GM21515 (cell line): Measurements from ENCODE around the gene MUC20.
"Not testable (repeated sequence)": the region's sequence is repeated elsewhere in the genome, so short reads cannot be mapped to it uniquely, and the experiment has no call there.

Experiments
- ATAC-seq: cut with Tn5 transposase; IDR thresholded peaks from one replicate; pipeline ENCODE4 v1.9.1; 2021; ENCODE audit not compliant: unreplicated experiment

MUC20 gene

GRCh38 chr3:195770081-195770840 lies 49.5 kb downstream of the MUC20 start:
- no peak for ATAC-seq

- ATAC-seq: not testable (repeated sequence)
These were observed 50.3 kb downstream of the MUC20 start for GRCh38 chr3:195770841-195771645.

DNA sequence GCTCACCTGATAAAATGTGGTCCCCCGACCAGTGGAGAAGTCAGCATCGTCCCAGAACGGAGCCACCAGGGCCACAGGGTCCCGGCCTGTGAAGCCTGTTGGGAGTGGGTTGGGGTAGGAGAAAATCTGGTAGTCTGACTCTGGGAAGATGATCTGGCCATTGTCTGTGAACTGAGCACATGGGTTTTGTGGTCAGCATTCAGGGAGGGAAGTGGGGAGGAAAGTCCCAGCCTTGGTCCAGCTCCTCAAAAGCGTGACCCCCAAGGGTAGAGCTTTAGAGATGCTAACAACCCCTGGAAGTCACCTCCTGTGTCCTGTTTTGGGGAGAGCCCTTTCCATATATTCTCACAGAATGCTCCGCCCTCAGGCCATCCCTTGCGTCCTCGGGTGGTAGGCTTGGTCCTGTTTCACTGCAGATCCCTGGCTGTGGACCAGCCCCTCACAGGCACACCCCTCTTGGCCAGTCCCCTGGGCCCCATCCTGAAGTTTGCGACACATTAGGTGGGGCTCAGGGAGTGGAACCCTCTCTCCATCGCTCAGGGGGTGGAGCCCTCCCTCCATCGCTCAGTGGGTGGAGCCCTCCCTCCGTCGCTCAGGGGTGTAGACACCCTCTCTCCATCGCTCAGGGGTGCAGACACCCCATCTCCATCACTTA lies 51.0 kb downstream of the MUC20 start:
- ATAC-seq: no peak

- ATAC-seq: no peak
These were observed 53.3 kb downstream of the MUC20 start for GRCh38 chr3:195773956-195774537.

DNA sequence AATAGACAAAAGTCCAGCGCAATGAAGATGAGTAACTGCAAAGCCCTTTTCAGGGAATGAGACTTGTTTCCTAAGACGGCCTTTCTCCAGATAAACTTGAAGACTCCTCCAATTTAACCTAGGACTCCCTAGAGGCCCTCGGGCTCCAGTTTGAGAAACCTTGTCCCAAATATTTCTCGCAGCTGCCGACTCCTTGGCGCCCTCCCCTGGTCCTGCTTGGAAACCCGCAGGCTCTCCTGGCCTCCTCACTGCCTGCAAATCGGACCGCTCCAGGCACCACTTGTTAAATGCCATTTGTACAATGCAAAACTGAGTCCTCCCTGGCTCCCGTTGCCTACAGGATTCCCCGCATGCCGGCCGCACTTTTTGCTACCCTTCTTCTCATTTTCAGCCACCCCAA lies 54.1 kb downstream of the MUC20 start:
- no peak for ATAC-seq

DNA sequence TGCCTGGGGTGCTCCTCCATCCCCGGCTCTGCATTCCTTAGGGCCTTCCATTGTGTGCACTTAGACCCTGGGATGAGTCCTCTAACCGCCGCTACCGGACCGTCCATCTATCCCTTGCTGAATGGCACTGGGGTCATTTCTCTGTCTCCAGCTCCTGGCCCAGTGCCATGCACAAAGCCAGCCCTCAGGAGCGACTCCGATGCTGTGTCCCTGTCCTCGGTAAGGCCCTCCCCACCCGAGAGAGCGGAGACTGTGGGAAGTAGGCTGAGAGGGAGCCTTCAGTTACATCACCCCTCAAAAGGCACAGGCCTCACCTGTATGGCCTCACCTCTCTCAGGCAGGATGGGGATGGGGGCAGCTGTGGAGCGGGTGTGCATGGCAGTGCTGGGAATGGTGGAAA lies 57.2 kb downstream of the MUC20 start:
- ATAC-seq: no peak

- ATAC-seq: not testable (repeated sequence)
These were observed 60.5 kb downstream of the MUC20 start for GRCh38 chr3:195781236-195781635.
